GM18873 (cell line): Measurements from ENCODE around the gene GALT.

Experiments used
- ATAC-seq: cut with Tn5 transposase; IDR thresholded peaks from one replicate; pipeline ENCODE4 v1.9.1; 2021; ENCODE audit warnings: mild to moderate bottlenecking, moderate library complexity, moderate number of reproducible peaks; ENCODE audit not compliant: unreplicated experiment, low FRiP score

Gene GALT

GRCh38 chr9:34646211-34647083 is at the start of gene GALT:
TSS of gene GALT (plus strand) at chr9:34646675. CDS start at chr9:34646705, 30 bp downstream.
- ATAC-seq, result peak; percentile 80

- ATAC-seq, result no peak
These were observed 46.9 kb upstream of the GALT start for GRCh38 chr9:34599546-34599945.

GRCh38 chr9:34600908-34601307 is 45.6 kb upstream of the GALT start:
- no peak for ATAC-seq

- ATAC-seq, result no peak
These were observed 44.4 kb upstream of the GALT start for GRCh38 chr9:34601937-34602573.

- peak; percentile 59 for ATAC-seq
These were observed 42.8 kb upstream of the GALT start for GRCh38 chr9:34603610-34604231.

- no peak for ATAC-seq
These were observed 40.3 kb upstream of the GALT start for GRCh38 chr9:34606190-34606589.

- ATAC-seq, result no peak
These were observed 39.6 kb upstream of the GALT start for GRCh38 chr9:34606905-34607304.

- no peak for ATAC-seq
These were observed 39.1 kb upstream of the GALT start for GRCh38 chr9:34607331-34607730.

GRCh38 chr9:34610434-34611206 is 35.9 kb upstream of the GALT start:
- ATAC-seq, result no peak

GRCh38 chr9:34611251-34611810 is 35.1 kb upstream of the GALT start:
- no peak for ATAC-seq

- peak; percentile 49 for ATAC-seq
These were observed 34.4 kb upstream of the GALT start, which contains the start of gene RPP25L for GRCh38 chr9:34611811-34612787. TSS of gene RPP25L (minus strand) at chr9:34612097. CDS start at chr9:34611296, 801 bp downstream.

- ATAC-seq, result no peak
These were observed 33.6 kb upstream of the GALT start for GRCh38 chr9:34612788-34613390.

GRCh38 chr9:34615132-34615531 is 31.3 kb upstream of the GALT start:
- ATAC-seq, result no peak

GRCh38 chr9:34620061-34620994 is 26.1 kb upstream of the GALT start, which contains the start of gene DCTN3:
TSS of gene DCTN3 (minus strand) at chr9:34620495. CDS start at chr9:34620464, 31 bp downstream.
- ATAC-seq, result peak; percentile 97

- ATAC-seq, result no peak
These were observed 22.9 kb upstream of the GALT start for GRCh38 chr9:34623374-34624235.

- ATAC-seq, result no peak
These were observed 21.8 kb upstream of the GALT start for GRCh38 chr9:34624475-34625185.
